IMR-90 (cell line): Measurements from ENCODE around the gene TP63. TPM values are rescaled to one million over a fixed set of nuclear protein-coding genes. Genes with fewer than 3 reads are reported as not detected.

Experiments used
- ATAC-seq: fragments of 200-7000 bp; cut with Tn5 transposase; 2 replicates; pipeline ENCODE4 v1.9.1; 2020; ENCODE audit warnings: low read depth, mild to moderate bottlenecking, moderate library complexity
- BruUV-seq: library from RNA; stranded (reverse); fragments of 400-500 nt; replicated peaks from 2 replicates; lab custom pipeline; 2021; lab: Mats Ljungman, UMichigan
- CTCF ChIA-PET: fragments of 300-600 bp; formaldehyde crosslinking; extraction: SDS; loops from one replicate; lab custom pipeline; 2021; ENCODE audit warnings: antibody characterized with exemption; lab: Yijun Ruan, JAX
- POLR2A ChIA-PET: fragments of 300-600 bp; sonication (Branson Sonifier 250); formaldehyde crosslinking; loops from one replicate; lab custom pipeline; 2022; ENCODE audit warnings: antibody characterized with exemption; ENCODE audit not compliant: unreplicated experiment; lab: Charles Lee
- DNase-seq: peaks from one replicate; pipeline ENCODE4 v3.0.0; 2013
- H2AFZ ChIP-seq: replicated peaks from 2 replicates; pipeline ENCODE3; 2013; ENCODE audit warnings: low read length, mild to moderate bottlenecking; ENCODE audit not compliant: poor library complexity
- H2AK5ac ChIP-seq: 2 replicates; pipeline ENCODE4 v1.6.1; 2013; ENCODE audit warnings: low read depth, low read length, inconsistent platforms
- H2AK9ac ChIP-seq: replicated peaks from 2 replicates; pipeline ENCODE3; 2013; ENCODE audit warnings: mild to moderate bottlenecking, low read depth, low read length, moderate library complexity; ENCODE audit not compliant: poor library complexity
- H2BK120ac ChIP-seq: 2 replicates; pipeline ENCODE4 v1.6.1; 2013; ENCODE audit warnings: low read depth, low read length, inconsistent platforms
- H2BK15ac ChIP-seq: 3 replicates; pipeline ENCODE4 v1.6.1; 2013; ENCODE audit warnings: low read depth, low read length, inconsistent platforms
- H2BK20ac ChIP-seq: 2 replicates; pipeline ENCODE4 v1.6.1; 2013; ENCODE audit warnings: low read depth, mild to moderate bottlenecking, inconsistent platforms, low read length, moderate library complexity
- H2BK5ac ChIP-seq: 2 replicates; pipeline ENCODE4 v1.6.1; 2013; ENCODE audit warnings: mild to moderate bottlenecking, low read depth, low read length, inconsistent platforms; ENCODE audit not compliant: poor library complexity, severe bottlenecking
- H3K14ac ChIP-seq: replicated peaks from 2 replicates; pipeline ENCODE4 v1.6.1; 2013; ENCODE audit warnings: low read depth, low read length, inconsistent platforms
- H3K18ac ChIP-seq: 2 replicates; pipeline ENCODE4 v1.6.1; 2013; ENCODE audit warnings: low read depth, low read length, control low read depth
- H3K23ac ChIP-seq: 2 replicates; pipeline ENCODE4 v1.6.1; 2013; ENCODE audit warnings: low read depth, low read length, inconsistent platforms
- H3K27ac ChIP-seq: 2 replicates; pipeline ENCODE4 v1.5.1; 2013; ENCODE audit warnings: mild to moderate bottlenecking, control low read depth, low read length; ENCODE audit not compliant: insufficient read depth
- H3K27me3 ChIP-seq: 2 replicates; pipeline ENCODE4 v1.6.1; 2013; ENCODE audit warnings: low read length; ENCODE audit not compliant: control insufficient read depth, insufficient read depth
- H3K36me3 ChIP-seq: 2 replicates; pipeline ENCODE4 v1.6.1; 2013; ENCODE audit warnings: low read length, mixed read lengths; ENCODE audit not compliant: control insufficient read depth, insufficient read depth
- H3K4ac ChIP-seq: 2 replicates; pipeline ENCODE4 v1.6.1; 2013; ENCODE audit warnings: low read depth, low read length, inconsistent platforms
- H3K4me1 ChIP-seq: 2 replicates; pipeline ENCODE4 v1.6.1; 2013; ENCODE audit warnings: low read length, mixed read lengths; ENCODE audit not compliant: control insufficient read depth, insufficient read depth
- H3K4me2 ChIP-seq: 2 replicates; pipeline ENCODE4 v1.6.1; 2013; ENCODE audit warnings: low read depth, mild to moderate bottlenecking, control low read depth, low read length, moderate library complexity
- H3K4me3 ChIP-seq: 2 replicates; pipeline ENCODE4 v1.5.1; 2013; ENCODE audit warnings: low read depth, mild to moderate bottlenecking, control low read depth, low read length, moderate library complexity; ENCODE audit not compliant: insufficient read depth
- H3K56ac ChIP-seq: 2 replicates; pipeline ENCODE4 v1.6.1; 2013; ENCODE audit warnings: low read length, inconsistent platforms; ENCODE audit not compliant: insufficient read depth; ENCODE audit errors: extremely low read depth
- H3K79me1 ChIP-seq, 2 experiments: 2 replicates each; pipeline ENCODE4 v1.6.1; 2013; ENCODE audit warnings: low read length in 2 of 2, inconsistent platforms in 1 of 2, low read depth in 1 of 2
- H3K9ac ChIP-seq: 2 replicates; pipeline ENCODE4 v1.6.1; 2013; ENCODE audit warnings: low read depth, low read length, control low read depth
- H3K9me1 ChIP-seq: 2 replicates; pipeline ENCODE4 v1.6.1; 2013; ENCODE audit warnings: low read length, inconsistent platforms; ENCODE audit not compliant: insufficient read depth
- H3K9me3 ChIP-seq: 2 replicates; pipeline ENCODE4 v1.6.1; 2013; ENCODE audit warnings: low read length; ENCODE audit not compliant: control insufficient read depth, insufficient read depth
- H4K20me1 ChIP-seq: 2 replicates; pipeline ENCODE4 v1.6.1; 2013; ENCODE audit warnings: low read length, inconsistent platforms; ENCODE audit not compliant: insufficient read depth
- H4K5ac ChIP-seq: 2 replicates; pipeline ENCODE4 v1.6.1; 2013; ENCODE audit warnings: mild to moderate bottlenecking, low read depth, low read length, control low read depth
- H4K8ac ChIP-seq, 2 experiments: 2 replicates each; pipeline ENCODE4 v1.6.1; 2013; ENCODE audit warnings: low read depth in 2 of 2, low read length in 2 of 2, control low read depth in 1 of 2, inconsistent platforms in 1 of 2
- H4K91ac ChIP-seq: 2 replicates; pipeline ENCODE4 v1.6.1; 2013; ENCODE audit warnings: low read depth, low read length, inconsistent platforms; ENCODE audit not compliant: insufficient read depth
- BHLHE40 ChIP-seq: fragments of 150-350 bp; IDR thresholded peaks from 2 replicates; pipeline ENCODE4 v1.6.1; 2016; ENCODE audit warnings: mild to moderate bottlenecking, low read depth, low read length
- CEBPB ChIP-seq: IDR thresholded peaks from 2 replicates; pipeline ENCODE4 v1.6.1; 2012; ENCODE audit warnings: low read depth, low read length, improper control_type of control experiment
- CHD1 ChIP-seq: IDR thresholded peaks from 2 replicates; pipeline ENCODE4 v1.6.1; 2012; ENCODE audit warnings: low read depth, low read length, improper control_type of control experiment
- CTCF ChIP-seq: conservative IDR thresholded peaks from 2 replicates; pipeline ENCODE4 v1.5.1; 2012; ENCODE audit warnings: mild to moderate bottlenecking, low read depth, low read length, improper control_type of control experiment
- ELK1 ChIP-seq: fragments of 150-350 bp; IDR thresholded peaks from 2 replicates; pipeline ENCODE4 v1.6.1; 2016; ENCODE audit warnings: low read depth, mild to moderate bottlenecking, low read length, moderate library complexity, borderline replicate concordance
- FOS ChIP-seq: fragments of 150-350 bp; IDR thresholded peaks from 2 replicates; pipeline ENCODE4 v1.6.1; 2016; ENCODE audit warnings: low read depth, low read length
- MAFK ChIP-seq: IDR thresholded peaks from 2 replicates; pipeline ENCODE4 v1.6.1; 2012; ENCODE audit warnings: low read depth, low read length, improper control_type of control experiment
- MAZ ChIP-seq: IDR thresholded peaks from 2 replicates; pipeline ENCODE4 v1.6.1; 2012; ENCODE audit warnings: low read depth, mild to moderate bottlenecking, low read length, improper control_type of control experiment, moderate library complexity, borderline replicate concordance
- MXI1 ChIP-seq: IDR thresholded peaks from 2 replicates; pipeline ENCODE4 v1.6.1; 2012; ENCODE audit warnings: low read depth, mild to moderate bottlenecking, low read length, moderate library complexity, borderline replicate concordance
- NFE2L2 ChIP-seq: fragments of 150-350 bp; IDR thresholded peaks from 2 replicates; pipeline ENCODE4 v1.6.1; 2016; ENCODE audit warnings: low read depth, mild to moderate bottlenecking, low read length
- POLR2A ChIP-seq: IDR thresholded peaks from 2 replicates; pipeline ENCODE4 v1.6.1; 2012; ENCODE audit warnings: mild to moderate bottlenecking, low read depth, low read length
- RAD21 ChIP-seq: IDR thresholded peaks from 2 replicates; pipeline ENCODE4 v1.6.1; 2012; ENCODE audit warnings: low read length, improper control_type of control experiment
- RCOR1 ChIP-seq: IDR thresholded peaks from 2 replicates; pipeline ENCODE4 v1.6.1; 2012; ENCODE audit warnings: mild to moderate bottlenecking, low read length, improper control_type of control experiment; ENCODE audit not compliant: insufficient replicate concordance
- RFX5 ChIP-seq: IDR thresholded peaks from 2 replicates; pipeline ENCODE4 v1.8.0; 2012; ENCODE audit warnings: low read depth, mild to moderate bottlenecking, low read length, moderate library complexity
- SMC3 ChIP-seq: fragments of 150-350 bp; IDR thresholded peaks from 2 replicates; pipeline ENCODE4 v1.6.1; 2016; ENCODE audit warnings: low read depth, mild to moderate bottlenecking, antibody characterized with exemption, low read length, moderate library complexity
- USF2 ChIP-seq: fragments of 150-350 bp; IDR thresholded peaks from 2 replicates; pipeline ENCODE4 v1.6.1; 2017; ENCODE audit warnings: mild to moderate bottlenecking, antibody characterized with exemption, low read length, low read depth
- WGBS, 2 experiments: methylation state at CpG; one replicate each; pipeline versions ENCODE4 v1.1.5 to v1.1.7; 2013; ENCODE audit warnings: missing lambda C conversion rate in 2 of 2; ENCODE audit not compliant: insufficient read length in 1 of 2; ENCODE audit errors: extremely low coverage in 2 of 2; 5-methylcytosine and 5-hydroxymethylcytosine counted together
- dilution Hi-C: fragments of 300-500 bp; cut with HindIII; formaldehyde crosslinking; loops from one replicate; pipeline ENCODE4 v1.14.3; 2018; ENCODE audit warnings: low sequenced_read_pairs; ENCODE audit not compliant: unreplicated experiment
- in situ Hi-C: fragments of 300-500 bp; cut with MboI; formaldehyde crosslinking; loops from 3 replicates; pipeline ENCODE4 v1.14.3; 2019; ENCODE audit warnings: low sequenced_read_pairs, inconsistent platforms, mixed read lengths
- intact Hi-C: fragments of 100-400 bp; cut with micrococcal nuclease; formaldehyde crosslinking; loops from 2 replicates; pipeline ENCODE4 v1.10.0; 2022
- polyA plus RNA-seq, 3 experiments: library from polyadenylated mRNA; depleted of rRNA; stranded (reverse); fragments of >200 nt; gene quantifications; 2 replicates each; pipeline ENCODE4 v1.2.3, GENCODE V29; 2012; ENCODE audit warnings: low replicate concordance in 1 of 3
- total RNA-seq: library from RNA; depleted of rRNA; stranded (reverse); fragments of >200 nt; gene quantifications from 2 replicates; pipeline ENCODE4 v1.2.3, GENCODE V29; 2012

TP63 gene
- total and polyA plus RNA-seq, 2 of the 4 experiments (the other 2 are of a cell fraction): not detected

GRCh38 chr3:189830401-189830800, 199.2 kb downstream of the TP63 start:
- H3K27me3 ChIP-seq: peaks cover 5% of the 10 kb centered on the region; the same call in 1 of the 2 replicates
- ChIA-PET POLR2A (no interaction called here), CTCF (no interaction called here)
- no peak for ATAC-seq
- H3K4me3 ChIP-seq: no peak overlapping the region
- H4K5ac ChIP-seq: no peak overlapping the region
- H2BK15ac ChIP-seq: no peak overlapping the region
- H3K23ac ChIP-seq: no peak overlapping the region
- no peak overlapping the region for H4K8ac ChIP-seq
- no peak overlapping the region for H2BK120ac ChIP-seq
- WGBS, 2 experiments: no CpG with 5 or more reads among the region's 2 CpGs
- H2BK5ac ChIP-seq: no peak overlapping the region
- no peak overlapping the region for H3K4ac ChIP-seq
- intact Hi-C loops: no loop called here
- no peaks in the 10 kb centered on the region for H3K79me1 ChIP-seq
- H3K36me3 ChIP-seq: no peaks in the 10 kb centered on the region
- H2AK9ac ChIP-seq: no peak overlapping the region
- H2BK20ac ChIP-seq: no peak overlapping the region
- no peaks in the 10 kb centered on the region for H3K9me1 ChIP-seq
- no TSS peak for BruUV-seq
- H3K9ac ChIP-seq: no peak overlapping the region
- dilution Hi-C loops: no loop called here
- H3K9me3 ChIP-seq: no peaks in the 10 kb centered on the region
- no peak overlapping the region for H2AFZ ChIP-seq
- no peak for DNase-seq
- no peaks in the 10 kb centered on the region for H3K4me1 ChIP-seq
- H3K14ac ChIP-seq: no peak overlapping the region
- H3K18ac ChIP-seq: no peak overlapping the region
- no peaks in the 10 kb centered on the region for H4K20me1 ChIP-seq
- TF ChIP-seq CEBPB (no peak), NFE2L2 (no peak), POLR2A (no peak), SMC3 (no peak), RFX5 (no peak), RCOR1 (no peak), ELK1 (no peak), RAD21 (no peak), MAZ (no peak), CTCF (no peak), MAFK (no peak), BHLHE40 (no peak), CHD1 (no peak), MXI1 (no peak), USF2 (no peak), FOS (no peak)
- no peak overlapping the region for H3K4me2 ChIP-seq
- H4K91ac ChIP-seq: no peak overlapping the region
- no peak overlapping the region for H2AK5ac ChIP-seq
- in situ Hi-C loops: no loop called here
- no peak overlapping the region for H3K27ac ChIP-seq
- no peak overlapping the region for H3K56ac ChIP-seq
